ENCODE data around the gene GJD4. TPM values are rescaled to one million over a fixed set of nuclear protein-coding genes. Genes with fewer than 3 reads are reported as not detected.

GJD4 gene
- total and polyA plus RNA-seq, 2 experiments from 2014 or later = not detected

DNA sequence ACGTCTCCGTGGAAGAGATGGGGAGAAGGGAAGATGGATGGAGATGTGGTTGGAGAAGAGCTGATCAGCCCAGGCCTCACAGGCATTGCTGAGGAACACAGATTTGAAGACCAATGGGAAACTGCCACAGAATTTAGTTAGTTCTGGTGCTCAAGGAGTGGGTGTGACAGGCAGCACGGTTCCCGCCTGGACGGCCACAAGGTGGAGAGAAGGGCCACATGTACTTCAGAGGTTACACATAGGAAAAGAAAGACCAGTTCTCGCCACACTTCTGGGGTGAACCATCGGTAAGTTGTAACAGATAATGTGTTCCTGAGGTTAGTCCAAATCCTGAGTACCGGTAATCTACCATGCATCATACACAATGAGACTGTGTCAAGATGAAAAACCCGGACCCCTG, 29.5 kb upstream of the GJD4 start:
- Histone ChIP-seq H3K27ac (ENCODE audit: low read depth) (no peak overlapping the region), H3K4me2 (no peak overlapping the region), H3K4me1 (ENCODE audit: insufficient read depth) (peaks cover 4% of the 10 kb centered on the region; the same call in 1 of the 2 replicates), H2AFZ (no peak overlapping the region), H3K27me3 (ENCODE audit: insufficient read depth) (no peaks in the 10 kb centered on the region), H3K9me2 (ENCODE audit: insufficient read depth) (0 out of 2 replicates have a peak, but pooled peaks cover 3% of the 10 kb centered on the region), H3F3A (replicated peaks; ENCODE audit: low read depth) (no peaks in the 10 kb centered on the region), H3K79me2 (replicated peaks; ENCODE audit: insufficient read depth) (no peaks in the 10 kb centered on the region), H4K20me1 (replicated peaks; ENCODE audit: insufficient read depth) (no peaks in the 10 kb centered on the region), H3K36me3 (ENCODE audit: insufficient read depth) (0 out of 2 replicates have a peak, but pooled peaks cover 3% of the 10 kb centered on the region), H3K4me3 (no peak overlapping the region)
- H3K27me3 Mint-ChIP-seq (ENCODE audit: insufficient read depth, low read depth, poor library complexity) = no peaks in the 10 kb centered on the region
- no peak overlapping the region for H3K27ac Mint-ChIP-seq
- no peaks in the 10 kb centered on the region for H3K9me3 Mint-ChIP-seq
- no peak; the same call in 1 of the 3 replicates for ATAC-seq
- peaks cover 9% of the 10 kb centered on the region for H3K4me1 Mint-ChIP-seq
- no peak for DNase-seq (ENCODE audit: low spot score)
- peaks cover 2% of the 10 kb centered on the region; the same call in 2 of the 3 replicates for H3K36me3 Mint-ChIP-seq (ENCODE audit: low read depth)
- no peak for TF ChIP-seq EZH2 (IDR thresholded peaks at IDR 0.05; ENCODE audit: low read depth, unreplicated experiment)
- TF ChIP-seq, protein P1, sequence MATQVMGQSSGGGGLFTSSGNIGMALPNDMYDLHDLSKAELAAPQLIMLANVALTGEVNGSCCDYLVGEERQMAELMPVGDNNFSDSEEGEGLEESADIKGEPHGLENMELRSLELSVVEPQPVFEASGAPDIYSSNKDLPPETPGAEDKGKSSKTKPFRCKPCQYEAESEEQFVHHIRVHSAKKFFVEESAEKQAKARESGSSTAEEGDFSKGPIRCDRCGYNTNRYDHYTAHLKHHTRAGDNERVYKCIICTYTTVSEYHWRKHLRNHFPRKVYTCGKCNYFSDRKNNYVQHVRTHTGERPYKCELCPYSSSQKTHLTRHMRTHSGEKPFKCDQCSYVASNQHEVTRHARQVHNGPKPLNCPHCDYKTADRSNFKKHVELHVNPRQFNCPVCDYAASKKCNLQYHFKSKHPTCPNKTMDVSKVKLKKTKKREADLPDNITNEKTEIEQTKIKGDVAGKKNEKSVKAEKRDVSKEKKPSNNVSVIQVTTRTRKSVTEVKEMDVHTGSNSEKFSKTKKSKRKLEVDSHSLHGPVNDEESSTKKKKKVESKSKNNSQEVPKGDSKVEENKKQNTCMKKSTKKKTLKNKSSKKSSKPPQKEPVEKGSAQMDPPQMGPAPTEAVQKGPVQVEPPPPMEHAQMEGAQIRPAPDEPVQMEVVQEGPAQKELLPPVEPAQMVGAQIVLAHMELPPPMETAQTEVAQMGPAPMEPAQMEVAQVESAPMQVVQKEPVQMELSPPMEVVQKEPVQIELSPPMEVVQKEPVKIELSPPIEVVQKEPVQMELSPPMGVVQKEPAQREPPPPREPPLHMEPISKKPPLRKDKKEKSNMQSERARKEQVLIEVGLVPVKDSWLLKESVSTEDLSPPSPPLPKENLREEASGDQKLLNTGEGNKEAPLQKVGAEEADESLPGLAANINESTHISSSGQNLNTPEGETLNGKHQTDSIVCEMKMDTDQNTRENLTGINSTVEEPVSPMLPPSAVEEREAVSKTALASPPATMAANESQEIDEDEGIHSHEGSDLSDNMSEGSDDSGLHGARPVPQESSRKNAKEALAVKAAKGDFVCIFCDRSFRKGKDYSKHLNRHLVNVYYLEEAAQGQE (IDR thresholded peaks at IDR 0.05; ENCODE audit: unreplicated experiment) = no peak
- no peak overlapping the region for H3K4me3 Mint-ChIP-seq

DNA sequence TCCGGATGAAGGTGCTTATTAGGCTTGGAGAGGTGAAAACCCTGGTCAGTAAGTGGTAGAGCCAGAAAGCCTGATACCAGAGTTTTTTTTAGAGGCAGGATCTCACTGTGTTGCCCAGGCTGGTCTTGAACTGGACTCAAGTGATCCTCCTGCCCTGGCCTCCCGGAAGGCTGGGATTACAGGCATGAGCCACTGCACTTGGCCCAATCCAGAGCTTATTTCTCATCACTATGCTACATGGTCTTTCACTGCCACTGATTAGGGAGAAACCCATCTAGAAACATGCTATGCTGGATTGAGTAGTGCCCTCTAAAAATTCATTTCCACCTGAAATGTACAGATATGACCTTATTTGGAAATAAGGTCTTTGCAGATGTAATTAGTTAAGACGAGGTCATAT, 28.4 kb upstream of the GJD4 start:
- no peak for ATAC-seq
- H3K9me3 Mint-ChIP-seq = no peaks in the 10 kb centered on the region
- H3K9me2 ChIP-seq (ENCODE audit: insufficient read depth) = 0 out of 2 replicates have a peak, but pooled peaks cover 3% of the 10 kb centered on the region
- no peaks in the 10 kb centered on the region for H3K79me2 ChIP-seq (replicated peaks; ENCODE audit: insufficient read depth)
- H3K4me1 Mint-ChIP-seq = peaks cover 9% of the 10 kb centered on the region
- H3F3A ChIP-seq (replicated peaks; ENCODE audit: low read depth) = no peaks in the 10 kb centered on the region
- H3K27ac Mint-ChIP-seq = no peak overlapping the region
- H2AFZ ChIP-seq = no peak overlapping the region
- H3K36me3 Mint-ChIP-seq (ENCODE audit: low read depth) = peaks cover 2% of the 10 kb centered on the region; the same call in 2 of the 3 replicates
- no peak overlapping the region for H3K27ac ChIP-seq (ENCODE audit: low read depth)
- 0 out of 2 replicates have a peak, but pooled peaks cover 3% of the 10 kb centered on the region for H3K36me3 ChIP-seq (ENCODE audit: insufficient read depth)
- no peaks in the 10 kb centered on the region for H3K27me3 ChIP-seq (ENCODE audit: insufficient read depth)
- no peak overlapping the region for H3K4me3 ChIP-seq
- H3K4me2 ChIP-seq = no peak overlapping the region
- no peak overlapping the region for H3K4me3 Mint-ChIP-seq
- H4K20me1 ChIP-seq (replicated peaks; ENCODE audit: insufficient read depth) = no peaks in the 10 kb centered on the region
- no peak for TF ChIP-seq STAT1 (IDR thresholded peaks at IDR 0.05; ENCODE audit: unreplicated experiment)
- TF ChIP-seq, protein P2, sequence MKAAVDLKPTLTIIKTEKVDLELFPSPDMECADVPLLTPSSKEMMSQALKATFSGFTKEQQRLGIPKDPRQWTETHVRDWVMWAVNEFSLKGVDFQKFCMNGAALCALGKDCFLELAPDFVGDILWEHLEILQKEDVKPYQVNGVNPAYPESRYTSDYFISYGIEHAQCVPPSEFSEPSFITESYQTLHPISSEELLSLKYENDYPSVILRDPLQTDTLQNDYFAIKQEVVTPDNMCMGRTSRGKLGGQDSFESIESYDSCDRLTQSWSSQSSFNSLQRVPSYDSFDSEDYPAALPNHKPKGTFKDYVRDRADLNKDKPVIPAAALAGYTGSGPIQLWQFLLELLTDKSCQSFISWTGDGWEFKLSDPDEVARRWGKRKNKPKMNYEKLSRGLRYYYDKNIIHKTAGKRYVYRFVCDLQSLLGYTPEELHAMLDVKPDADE (IDR thresholded peaks at IDR 0.05) = no peak
- TF ChIP-seq NANOG (IDR thresholded peaks at IDR 0.05; ENCODE audit: borderline replicate concordance) = no peak
- TF ChIP-seq ZNF114 (CRISPR knock-in tag; IDR thresholded peaks at IDR 0.05) = no peak
- TF ChIP-seq CREB1 (CRISPR knock-in tag; IDR thresholded peaks at IDR 0.05; ENCODE audit: low read depth) = no peak
- TF ChIP-seq, protein P3, sequence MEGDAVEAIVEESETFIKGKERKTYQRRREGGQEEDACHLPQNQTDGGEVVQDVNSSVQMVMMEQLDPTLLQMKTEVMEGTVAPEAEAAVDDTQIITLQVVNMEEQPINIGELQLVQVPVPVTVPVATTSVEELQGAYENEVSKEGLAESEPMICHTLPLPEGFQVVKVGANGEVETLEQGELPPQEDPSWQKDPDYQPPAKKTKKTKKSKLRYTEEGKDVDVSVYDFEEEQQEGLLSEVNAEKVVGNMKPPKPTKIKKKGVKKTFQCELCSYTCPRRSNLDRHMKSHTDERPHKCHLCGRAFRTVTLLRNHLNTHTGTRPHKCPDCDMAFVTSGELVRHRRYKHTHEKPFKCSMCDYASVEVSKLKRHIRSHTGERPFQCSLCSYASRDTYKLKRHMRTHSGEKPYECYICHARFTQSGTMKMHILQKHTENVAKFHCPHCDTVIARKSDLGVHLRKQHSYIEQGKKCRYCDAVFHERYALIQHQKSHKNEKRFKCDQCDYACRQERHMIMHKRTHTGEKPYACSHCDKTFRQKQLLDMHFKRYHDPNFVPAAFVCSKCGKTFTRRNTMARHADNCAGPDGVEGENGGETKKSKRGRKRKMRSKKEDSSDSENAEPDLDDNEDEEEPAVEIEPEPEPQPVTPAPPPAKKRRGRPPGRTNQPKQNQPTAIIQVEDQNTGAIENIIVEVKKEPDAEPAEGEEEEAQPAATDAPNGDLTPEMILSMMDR (conservative IDR thresholded peaks at IDR 0.05; ENCODE audit: low read depth in 2 of 2) = no peak
- TF ChIP-seq EZH2 (IDR thresholded peaks at IDR 0.05; ENCODE audit: low read depth, unreplicated experiment) = no peak
- no peak for TF ChIP-seq EZH2phosphoT487 (IDR thresholded peaks at IDR 0.05; ENCODE audit: unreplicated experiment)
- TF ChIP-seq ZNF331 (CRISPR knock-in tag; IDR thresholded peaks at IDR 0.05; ENCODE audit: low read depth) = no peak
- peaks cover 4% of the 10 kb centered on the region; the same call in 1 of the 2 replicates for H3K4me1 ChIP-seq (ENCODE audit: insufficient read depth)
- DNase-seq (ENCODE audit: low spot score) = no peak
- peaks cover 2% of the 10 kb centered on the region for H3K27me3 Mint-ChIP-seq (ENCODE audit: insufficient read depth, low read depth, poor library complexity)
